ENCODE data around the gene CLCN1. TPM values are rescaled to one million over a fixed set of nuclear protein-coding genes. Genes with fewer than 3 reads are reported as not detected.

Gene CLCN1
- total RNA-seq, 4 donors from 2014 or later: 0.24 to 0.79 TPM; not detected in 2

DNA sequence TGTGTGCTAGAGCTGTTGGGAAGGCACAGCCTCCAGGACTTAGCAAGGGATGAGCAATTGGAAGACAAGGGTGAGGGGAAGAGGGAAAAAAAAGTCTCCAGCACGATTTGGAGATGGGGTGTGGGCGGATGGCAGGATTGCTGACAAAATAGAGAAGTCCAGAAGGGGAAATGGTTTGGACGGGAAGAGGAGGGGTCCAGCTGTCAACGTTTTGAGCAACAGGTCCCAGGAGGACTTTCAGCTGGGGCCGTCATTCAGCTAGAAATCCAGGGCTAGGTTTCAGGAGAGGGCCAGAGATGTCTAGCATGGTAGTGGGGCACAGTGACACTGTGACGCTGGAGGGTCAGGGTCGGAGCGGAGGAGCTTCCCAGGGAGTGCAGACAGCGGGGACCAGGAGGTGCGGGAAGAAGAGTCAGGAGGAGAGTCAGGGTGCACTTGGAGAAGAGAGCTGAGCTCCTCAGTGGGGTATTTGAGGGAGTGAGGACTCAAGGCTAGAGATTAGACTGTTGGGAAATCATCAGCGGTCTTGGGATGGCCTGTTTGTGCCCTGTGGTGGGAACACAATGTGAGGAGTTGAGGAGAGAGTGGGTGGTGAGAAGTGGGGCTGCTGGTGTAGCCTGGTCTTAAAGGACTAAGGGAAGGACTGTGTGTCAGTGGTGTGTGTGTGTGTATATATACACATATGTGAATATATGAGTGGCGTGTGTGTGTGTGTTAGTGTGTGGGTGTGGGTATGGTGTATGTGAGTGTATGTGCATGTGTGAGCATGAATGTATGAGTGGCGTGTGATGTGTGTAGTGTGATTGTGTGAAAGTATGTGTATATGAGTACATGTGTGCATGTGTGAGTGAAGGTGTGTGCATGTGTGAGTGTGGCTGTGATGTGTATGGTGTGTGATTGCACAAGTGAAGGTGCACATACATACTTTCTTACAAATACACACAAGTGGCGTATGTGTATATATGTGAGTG is 69.0 kb downstream of the CLCN1 start:
- no peak for ATAC-seq (ENCODE audit: low FRiP score)
- TF ChIP-seq, protein P1, sequence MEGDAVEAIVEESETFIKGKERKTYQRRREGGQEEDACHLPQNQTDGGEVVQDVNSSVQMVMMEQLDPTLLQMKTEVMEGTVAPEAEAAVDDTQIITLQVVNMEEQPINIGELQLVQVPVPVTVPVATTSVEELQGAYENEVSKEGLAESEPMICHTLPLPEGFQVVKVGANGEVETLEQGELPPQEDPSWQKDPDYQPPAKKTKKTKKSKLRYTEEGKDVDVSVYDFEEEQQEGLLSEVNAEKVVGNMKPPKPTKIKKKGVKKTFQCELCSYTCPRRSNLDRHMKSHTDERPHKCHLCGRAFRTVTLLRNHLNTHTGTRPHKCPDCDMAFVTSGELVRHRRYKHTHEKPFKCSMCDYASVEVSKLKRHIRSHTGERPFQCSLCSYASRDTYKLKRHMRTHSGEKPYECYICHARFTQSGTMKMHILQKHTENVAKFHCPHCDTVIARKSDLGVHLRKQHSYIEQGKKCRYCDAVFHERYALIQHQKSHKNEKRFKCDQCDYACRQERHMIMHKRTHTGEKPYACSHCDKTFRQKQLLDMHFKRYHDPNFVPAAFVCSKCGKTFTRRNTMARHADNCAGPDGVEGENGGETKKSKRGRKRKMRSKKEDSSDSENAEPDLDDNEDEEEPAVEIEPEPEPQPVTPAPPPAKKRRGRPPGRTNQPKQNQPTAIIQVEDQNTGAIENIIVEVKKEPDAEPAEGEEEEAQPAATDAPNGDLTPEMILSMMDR (IDR thresholded peaks at IDR 0.05): no peak
- DNase-seq (ENCODE audit: low spot score): no peak

DNA sequence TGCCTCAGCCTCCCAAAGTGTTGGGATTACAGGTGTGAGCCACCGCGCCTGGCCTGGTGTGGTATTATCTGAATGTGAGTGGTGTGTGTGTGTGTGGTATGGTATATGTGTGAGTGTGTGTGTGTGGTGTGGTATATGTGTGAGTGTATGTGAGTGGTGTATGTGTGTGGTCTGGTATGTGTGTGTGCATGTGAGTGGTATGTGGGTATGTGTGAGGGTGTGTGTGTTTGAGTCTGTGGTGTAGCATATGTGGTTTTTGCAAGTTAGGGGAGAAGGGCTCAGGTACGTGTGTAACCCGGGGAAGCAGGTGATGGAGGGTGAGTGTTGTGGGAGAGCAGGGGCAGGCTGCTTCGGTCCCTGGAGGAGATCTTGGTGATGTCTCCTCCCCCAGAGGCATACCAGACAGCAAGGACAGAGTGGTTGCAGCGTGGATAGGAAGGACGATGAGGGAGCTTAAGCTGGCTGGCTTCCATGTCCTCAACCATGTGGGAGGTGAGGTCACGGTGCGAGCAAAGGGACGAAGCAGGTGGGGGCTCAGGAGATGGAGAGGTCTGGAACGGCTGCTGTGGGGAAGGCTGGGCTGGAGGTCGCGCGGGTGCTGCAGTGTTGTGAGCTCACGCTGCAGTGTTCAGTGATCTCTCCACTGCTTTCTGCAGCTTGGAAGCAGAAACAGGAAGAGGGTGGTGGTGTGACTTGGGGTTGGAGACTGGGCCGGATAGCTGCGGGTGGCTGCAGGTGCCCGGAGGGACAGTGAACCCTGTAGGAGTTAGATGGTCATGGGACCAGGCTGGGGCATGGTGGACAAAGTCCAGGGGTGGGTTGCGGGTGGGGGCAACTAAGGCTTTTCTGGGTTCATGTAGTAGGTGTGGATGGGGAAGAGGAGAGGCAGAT is 70.2 kb downstream of the CLCN1 start:
- DNase-seq (ENCODE audit: low spot score) (peak; percentile 19), ATAC-seq (ENCODE audit: low FRiP score) (no peak)
- TF ChIP-seq, protein P1 (IDR thresholded peaks at IDR 0.05): no peak

DNA sequence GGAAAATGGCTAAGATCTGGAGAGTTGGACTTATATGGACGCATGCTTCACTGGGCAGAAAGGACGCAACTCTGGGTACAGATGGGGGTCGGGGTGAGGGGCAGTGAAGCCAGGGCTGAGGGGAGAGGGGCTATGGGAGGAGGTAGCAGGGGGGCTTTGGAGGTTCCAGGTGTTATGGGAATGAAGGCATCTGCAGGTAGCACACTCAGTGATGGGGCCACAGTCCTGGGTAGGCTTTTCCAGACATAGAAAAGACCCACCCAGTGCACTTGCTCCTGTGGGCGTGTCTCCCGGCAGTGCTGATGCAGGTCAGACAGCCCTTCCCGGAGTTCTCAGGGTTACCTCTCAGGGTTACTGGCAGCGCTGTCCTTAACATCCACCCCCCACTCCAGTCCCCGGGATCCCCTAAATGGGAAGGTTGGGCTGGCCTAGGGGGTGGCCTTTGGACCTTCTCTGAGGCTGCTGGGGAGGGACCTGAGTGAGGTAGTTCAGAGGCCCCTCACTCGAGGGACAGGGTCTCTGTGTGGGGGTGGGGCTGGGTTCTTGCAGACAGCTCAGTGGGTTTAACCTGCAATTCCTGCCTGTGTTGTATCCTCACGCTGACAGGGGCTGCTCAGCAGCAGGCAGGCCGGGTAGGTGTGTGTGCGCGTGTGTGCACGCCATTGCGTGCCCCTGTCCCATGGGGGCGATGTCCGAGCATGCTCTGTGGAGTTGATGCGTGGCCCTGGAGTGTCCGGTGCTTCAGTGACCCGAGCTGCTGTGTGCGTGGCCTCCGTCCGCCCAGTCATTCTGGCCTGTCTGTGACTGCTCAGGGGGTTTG is 71.5 kb downstream of the CLCN1 start:
- DNase-seq (ENCODE audit: low spot score) (peak; percentile 13), ATAC-seq (ENCODE audit: low FRiP score) (no peak)
- TF ChIP-seq, protein P1 (IDR thresholded peaks at IDR 0.05): no peak

DNA sequence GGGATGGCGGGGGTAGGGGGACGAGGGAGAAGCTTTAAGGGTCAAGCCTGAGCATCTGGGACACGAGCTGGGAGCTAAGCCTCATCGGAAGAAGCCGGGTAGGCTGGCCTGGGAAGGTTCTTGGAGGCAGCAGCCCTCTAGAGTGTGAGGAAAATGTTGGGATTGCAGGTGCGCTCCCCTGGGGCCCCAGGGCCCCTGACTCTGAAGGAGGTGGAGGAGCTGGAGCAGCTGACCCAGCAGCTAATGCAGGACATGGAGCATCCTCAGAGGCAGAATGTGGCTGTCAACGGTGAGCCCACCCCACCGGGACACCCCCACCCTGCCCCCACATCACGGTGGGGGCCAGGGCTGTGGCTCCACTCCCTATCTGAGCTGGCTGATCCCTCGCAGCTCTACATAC is 72.1 kb downstream of the CLCN1 start:
- TF ChIP-seq, protein P1 (IDR thresholded peaks at IDR 0.05): no peak
- no peak for DNase-seq (ENCODE audit: low spot score)
- no peak for ATAC-seq (ENCODE audit: low FRiP score)

DNA sequence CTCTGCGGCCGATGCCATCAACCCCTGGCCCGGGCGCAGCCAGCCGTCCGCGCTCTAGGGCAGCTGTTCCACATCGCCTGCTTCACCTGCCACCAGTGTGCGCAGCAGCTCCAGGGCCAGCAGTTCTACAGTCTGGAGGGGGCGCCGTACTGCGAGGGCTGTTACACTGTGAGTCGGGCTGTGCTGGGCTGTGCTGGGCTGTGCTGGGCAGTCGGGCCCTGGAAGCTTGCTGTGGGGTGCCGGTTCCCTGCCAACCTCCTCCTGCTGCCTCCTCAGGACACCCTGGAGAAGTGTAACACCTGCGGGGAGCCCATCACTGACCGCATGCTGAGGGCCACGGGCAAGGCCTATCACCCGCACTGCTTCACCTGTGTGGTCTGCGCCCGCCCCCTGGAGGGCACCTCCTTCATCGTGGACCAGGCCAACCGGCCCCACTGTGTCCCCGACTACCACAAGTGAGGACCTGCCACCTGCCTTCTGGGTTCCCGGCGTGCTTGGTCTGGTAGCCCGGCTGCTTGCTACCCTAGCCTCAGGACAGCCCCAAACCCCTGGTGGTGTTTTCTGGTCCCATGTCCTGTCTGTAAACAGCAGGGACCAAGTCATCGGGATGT is 72.7 kb downstream of the CLCN1 start:
- no peak for DNase-seq (ENCODE audit: low spot score)
- TF ChIP-seq, protein P1 (IDR thresholded peaks at IDR 0.05): no peak
- no peak for ATAC-seq (ENCODE audit: low FRiP score)

Data from omental fat pad (tissue), 4 donors.